OCI-LY1 (cell line): Measurements from ENCODE around the gene NFYA.

ENCODE experiments used
- H2AFZ ChIP-seq: fragments of 200-600 bp; sonication (generic), shearing (Covaris generic); 2 replicates; pipeline ENCODE4 v1.6.0; 2014; ENCODE audit warnings: antibody characterized with exemption, mild to moderate bottlenecking, low read length
- H3F3A ChIP-seq: fragments of 200-600 bp; sonication (generic), shearing (Covaris generic); 2 replicates; pipeline ENCODE4 v1.6.0; 2014; ENCODE audit warnings: mild to moderate bottlenecking, antibody characterized with exemption, low read length, moderate library complexity; ENCODE audit not compliant: insufficient read depth
- H3K27ac ChIP-seq: fragments of 200-600 bp; sonication (generic); 2 replicates; pipeline ENCODE4 v1.5.1; 2014; ENCODE audit warnings: low read length, mixed run types, mild to moderate bottlenecking, low read depth; ENCODE audit not compliant: poor library complexity, severe bottlenecking
- H3K27me3 ChIP-seq: fragments of 200-600 bp; sonication (generic); 2 replicates; pipeline ENCODE4 v1.6.0; 2014; ENCODE audit warnings: antibody characterized with exemption, mild to moderate bottlenecking, low read length, moderate library complexity; ENCODE audit not compliant: insufficient read depth
- H3K36me3 ChIP-seq: fragments of 200-600 bp; sonication (generic); 2 replicates; pipeline ENCODE4 v1.6.1; 2014; ENCODE audit warnings: mild to moderate bottlenecking, antibody characterized with exemption, low read length, moderate library complexity, mixed read lengths; ENCODE audit not compliant: insufficient read depth
- H3K4me1 ChIP-seq: fragments of 200-600 bp; sonication (generic); 2 replicates; pipeline ENCODE4 v1.5.1; 2014; ENCODE audit warnings: mild to moderate bottlenecking, low read length, moderate library complexity; ENCODE audit not compliant: insufficient read depth, severe bottlenecking
- H3K4me2 ChIP-seq: fragments of 200-600 bp; sonication (generic), shearing (Covaris generic); 2 replicates; pipeline ENCODE4 v1.6.1; 2014; ENCODE audit warnings: low read length
- H3K4me3 ChIP-seq: fragments of 200-600 bp; sonication (generic); 2 replicates; pipeline ENCODE4 v1.5.1; 2014; ENCODE audit warnings: low read length, low read depth, mild to moderate bottlenecking, mixed read lengths; ENCODE audit not compliant: poor library complexity, severe bottlenecking
- H3K79me2 ChIP-seq: fragments of 200-600 bp; shearing (Covaris generic); 2 replicates; pipeline ENCODE4 v1.6.1; 2016; ENCODE audit warnings: mixed run types, low read length, mixed read lengths; ENCODE audit not compliant: insufficient read depth
- H3K9ac ChIP-seq: fragments of 200-600 bp; sonication (generic), shearing (Covaris generic); 2 replicates; pipeline ENCODE4 v1.6.1; 2014; ENCODE audit warnings: mild to moderate bottlenecking, low read length, mixed read lengths
- H3K9me2 ChIP-seq: fragments of 200-600 bp; sonication (generic), shearing (Covaris generic); 2 replicates; pipeline ENCODE4 v1.6.1; 2014; ENCODE audit warnings: low read depth, mild to moderate bottlenecking, low read length, mixed read lengths
- H3K9me3 ChIP-seq: fragments of 200-600 bp; shearing (Covaris generic); 2 replicates; pipeline ENCODE4 v1.6.1; 2014; ENCODE audit warnings: low read length, mixed read lengths
- H4K20me1 ChIP-seq: fragments of 200-600 bp; sonication (generic), shearing (Covaris generic); 2 replicates; pipeline ENCODE4 v1.6.0; 2016; ENCODE audit warnings: mild to moderate bottlenecking, low read length; ENCODE audit not compliant: insufficient read depth
- EZH2 ChIP-seq: fragments of 200-600 bp; sonication (generic), shearing (Covaris generic); IDR thresholded peaks from 2 replicates; pipeline ENCODE4 v1.8.0; 2017; ENCODE audit warnings: borderline replicate concordance, mixed run types, mild to moderate bottlenecking, antibody characterized with exemption, low read length, moderate library complexity, mixed read lengths
- TF ChIP-seq, protein P1 (sequence below): fragments of 200-600 bp; sonication (generic), shearing (Covaris generic); IDR thresholded peaks from 2 replicates; pipeline ENCODE4 v1.5.1; 2017; ENCODE audit warnings: mild to moderate bottlenecking, antibody characterized with exemption, low read length, moderate library complexity, mixed read lengths

Gene NFYA

DNA sequence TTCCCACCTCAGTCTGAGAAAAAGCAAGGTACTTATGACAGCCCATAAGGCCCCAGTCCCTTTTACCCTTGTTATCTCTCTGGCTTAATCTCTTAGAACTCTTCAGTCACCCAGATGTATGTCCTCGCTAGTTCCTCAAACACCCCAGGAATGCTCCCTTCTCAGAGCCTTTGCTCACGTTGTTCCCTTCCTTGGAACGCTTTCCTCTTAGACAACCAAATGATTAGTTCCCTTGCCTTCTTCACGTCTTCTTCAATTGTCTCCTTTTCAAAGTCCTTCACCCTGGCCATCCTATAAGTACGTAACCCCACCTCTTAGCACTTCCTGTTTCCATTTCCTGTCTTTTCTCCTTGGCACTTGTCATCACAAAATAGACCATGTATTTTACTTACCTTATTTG lies 20.9 kb upstream of the NFYA start:
- Histone ChIP-seq H3K4me2 (peak overlapping the region; percentile 37), H3K9ac (no peak overlapping the region), H3K9me2 (no peaks in the 10 kb centered on the region), H3K27ac (peak overlapping the region; percentile 48), H3K9me3 (no peaks in the 10 kb centered on the region), H3K4me1 (peaks cover 28% of the 10 kb centered on the region), H3K36me3 (no peaks in the 10 kb centered on the region), H3K27me3 (no peaks in the 10 kb centered on the region), H3K4me3 (peak overlapping the region; percentile 18), H3F3A (no peaks in the 10 kb centered on the region), H3K79me2 (no peaks in the 10 kb centered on the region), H2AFZ (peak overlapping the region; percentile 55; the same call in 1 of the 2 replicates), H4K20me1 (no peaks in the 10 kb centered on the region)
- TF ChIP-seq, protein P1, sequence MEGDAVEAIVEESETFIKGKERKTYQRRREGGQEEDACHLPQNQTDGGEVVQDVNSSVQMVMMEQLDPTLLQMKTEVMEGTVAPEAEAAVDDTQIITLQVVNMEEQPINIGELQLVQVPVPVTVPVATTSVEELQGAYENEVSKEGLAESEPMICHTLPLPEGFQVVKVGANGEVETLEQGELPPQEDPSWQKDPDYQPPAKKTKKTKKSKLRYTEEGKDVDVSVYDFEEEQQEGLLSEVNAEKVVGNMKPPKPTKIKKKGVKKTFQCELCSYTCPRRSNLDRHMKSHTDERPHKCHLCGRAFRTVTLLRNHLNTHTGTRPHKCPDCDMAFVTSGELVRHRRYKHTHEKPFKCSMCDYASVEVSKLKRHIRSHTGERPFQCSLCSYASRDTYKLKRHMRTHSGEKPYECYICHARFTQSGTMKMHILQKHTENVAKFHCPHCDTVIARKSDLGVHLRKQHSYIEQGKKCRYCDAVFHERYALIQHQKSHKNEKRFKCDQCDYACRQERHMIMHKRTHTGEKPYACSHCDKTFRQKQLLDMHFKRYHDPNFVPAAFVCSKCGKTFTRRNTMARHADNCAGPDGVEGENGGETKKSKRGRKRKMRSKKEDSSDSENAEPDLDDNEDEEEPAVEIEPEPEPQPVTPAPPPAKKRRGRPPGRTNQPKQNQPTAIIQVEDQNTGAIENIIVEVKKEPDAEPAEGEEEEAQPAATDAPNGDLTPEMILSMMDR, result no peak
- no peak for TF ChIP-seq EZH2

DNA sequence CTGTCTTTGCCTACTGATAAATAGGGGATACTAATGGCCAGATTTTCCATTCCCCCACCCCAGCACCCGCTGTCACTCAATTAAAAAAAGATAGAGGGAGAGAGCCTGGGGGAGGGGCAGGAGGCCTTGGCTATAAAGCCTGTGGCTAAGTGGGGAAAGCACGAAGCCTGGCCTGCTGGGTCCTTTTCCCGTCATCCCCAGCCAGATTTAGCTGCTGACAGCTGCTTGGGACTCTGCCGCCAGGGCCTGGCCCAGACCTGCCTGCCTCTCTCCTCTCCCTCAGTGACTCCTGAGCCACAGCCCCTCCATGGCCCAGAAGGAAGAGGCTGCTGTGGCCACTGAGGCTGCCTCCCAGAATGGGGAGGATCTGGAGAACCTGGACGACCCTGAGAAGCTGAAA lies 19.7 kb upstream of the NFYA start, which contains the start of gene APOBEC2:
Gene APOBEC2 (plus strand): TSS at position 162 of the 400 bp plus-strand sequence. CDS start 146 bp downstream, at position 308.
- Histone ChIP-seq H3K4me1 (peaks cover 28% of the 10 kb centered on the region), H4K20me1 (no peaks in the 10 kb centered on the region)

DNA sequence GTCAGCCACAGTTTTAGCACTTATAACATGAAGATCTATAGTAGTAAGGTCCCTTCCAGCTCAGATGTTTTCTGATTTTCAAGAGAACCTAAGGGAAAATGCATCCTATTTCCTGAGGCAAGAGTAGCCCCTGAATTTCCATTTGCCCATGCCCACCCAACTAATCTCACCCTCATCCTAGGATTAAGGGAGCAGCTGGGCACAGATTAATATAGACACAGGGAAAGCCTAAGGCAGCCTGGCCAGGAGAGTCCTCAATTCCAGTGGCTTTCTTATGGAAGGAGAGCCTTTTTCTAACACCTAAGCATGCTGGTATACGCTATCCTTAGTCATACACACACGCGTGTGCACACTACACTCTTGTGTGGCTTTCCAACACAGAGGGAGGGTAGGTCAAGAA lies 18.3 kb upstream of the NFYA start:
- no peak overlapping the region for H3K27ac ChIP-seq
- H3K9me3 ChIP-seq, result no peaks in the 10 kb centered on the region
- no peaks in the 10 kb centered on the region for H3K9me2 ChIP-seq
- no peaks in the 10 kb centered on the region for H3K79me2 ChIP-seq
- TF ChIP-seq, protein P1, result no peak
- TF ChIP-seq EZH2, result no peak
- no peaks in the 10 kb centered on the region for H3K27me3 ChIP-seq
- H3K9ac ChIP-seq, result no peak overlapping the region
- no peaks in the 10 kb centered on the region for H4K20me1 ChIP-seq
- H3K4me2 ChIP-seq, result no peak overlapping the region
- no peaks in the 10 kb centered on the region for H3F3A ChIP-seq
- no peaks in the 10 kb centered on the region for H3K36me3 ChIP-seq
- no peak overlapping the region for H2AFZ ChIP-seq
- H3K4me3 ChIP-seq, result no peak overlapping the region
- peaks cover 28% of the 10 kb centered on the region for H3K4me1 ChIP-seq

More for the DNA sequence above, 19.7 kb upstream of the NFYA start, which contains the start of gene APOBEC2:
- Histone ChIP-seq H3K27me3 (no peaks in the 10 kb centered on the region), H3K79me2 (no peaks in the 10 kb centered on the region), H3F3A (no peaks in the 10 kb centered on the region), H2AFZ (peak within 1 kb of the TSS; percentile 55; the same call in 1 of the 2 replicates), H3K4me2 (peak within 1 kb of the TSS; percentile 37), H3K27ac (peak within 1 kb of the TSS; percentile 48), H3K4me3 (peak within 1 kb of the TSS; percentile 18), H3K9me3 (no peaks in the 10 kb centered on the region), H3K36me3 (no peaks in the 10 kb centered on the region), H3K9ac (no peak within 1 kb of the TSS), H3K9me2 (no peaks in the 10 kb centered on the region)
- TF ChIP-seq, protein P1, result no peak
- no peak for TF ChIP-seq EZH2
